MM.1S (cell line): ENCODE data around the gene TCEAL3.
"Not testable (repeated sequence)": the region's sequence is repeated elsewhere in the genome, so short reads cannot be mapped to it uniquely, and the experiment has no call there.

Source experiments
- DNase-seq: peaks from one replicate; pipeline ENCODE4 v3.0.0-alpha.2; 2015
- H2AFZ ChIP-seq: fragments of 300-600 bp; sonication (generic); 2 replicates; pipeline ENCODE4 v1.6.0; 2016; ENCODE audit warnings: antibody characterized with exemption, low read length
- H3F3A ChIP-seq: fragments of 300-600 bp; sonication (generic); 2 replicates; pipeline ENCODE4 v1.6.1; 2016; ENCODE audit warnings: mild to moderate bottlenecking, antibody characterized with exemption, low read length, moderate library complexity, mixed read lengths; ENCODE audit not compliant: insufficient read depth
- H3K27ac ChIP-seq: fragments of 300-600 bp; sonication (generic); 2 replicates; pipeline ENCODE4 v1.5.1; 2016; ENCODE audit warnings: mild to moderate bottlenecking, low read length
- H3K27me3 ChIP-seq: fragments of 300-600 bp; sonication (generic); replicated peaks from 2 replicates; pipeline ENCODE4 v1.6.0; 2016; ENCODE audit warnings: low read length; ENCODE audit not compliant: insufficient read depth
- H3K36me3 ChIP-seq: fragments of 300-600 bp; sonication (generic); replicated peaks from 2 replicates; pipeline ENCODE4 v1.6.1; 2016; ENCODE audit warnings: mild to moderate bottlenecking, low read length, mixed read lengths; ENCODE audit not compliant: insufficient read depth
- H3K4me1 ChIP-seq: fragments of 300-600 bp; sonication (generic); 2 replicates; pipeline ENCODE4 v1.6.1; 2016; ENCODE audit warnings: low read length, mixed read lengths
- H3K4me2 ChIP-seq: fragments of 300-600 bp; sonication (generic); 2 replicates; pipeline ENCODE4 v1.6.0; 2016; ENCODE audit warnings: low read depth, low read length
- H3K4me3 ChIP-seq: fragments of 300-600 bp; sonication (generic); 2 replicates; pipeline ENCODE4 v1.5.1; 2016; ENCODE audit warnings: low read length, mixed read lengths
- H3K79me2 ChIP-seq: fragments of 300-600 bp; sonication (generic); 2 replicates; pipeline ENCODE4 v1.6.1; 2016; ENCODE audit warnings: mixed run types, low read length, mixed read lengths
- H3K9ac ChIP-seq: fragments of 300-600 bp; sonication (generic); 2 replicates; pipeline ENCODE4 v1.6.1; 2016; ENCODE audit warnings: low read length, mixed read lengths
- H3K9me2 ChIP-seq: fragments of 300-600 bp; sonication (generic); replicated peaks from 2 replicates; pipeline ENCODE4 v1.6.1; 2016; ENCODE audit warnings: mild to moderate bottlenecking, low read length, mixed read lengths; ENCODE audit not compliant: insufficient read depth
- H3K9me3 ChIP-seq: fragments of 300-600 bp; sonication (generic); replicated peaks from 2 replicates; pipeline ENCODE4 v1.6.1; 2016; ENCODE audit warnings: mild to moderate bottlenecking, low read length, mixed read lengths; ENCODE audit not compliant: insufficient read depth
- H4K20me1 ChIP-seq: fragments of 300-600 bp; sonication (generic); 2 replicates; pipeline ENCODE4 v1.6.1; 2016; ENCODE audit warnings: mild to moderate bottlenecking, low read length, moderate library complexity, mixed read lengths; ENCODE audit not compliant: insufficient read depth
- CTCF ChIP-seq: fragments of 300-600 bp; sonication (generic); IDR thresholded peaks from 2 replicates; pipeline ENCODE4 v1.5.1; 2016; ENCODE audit warnings: antibody characterized with exemption, low read length, mixed read lengths
- EZH2 ChIP-seq: fragments of 300-600 bp; sonication (generic); optimal IDR thresholded peaks from 2 replicates; pipeline ENCODE3; 2017; ENCODE audit warnings: low read depth, mild to moderate bottlenecking, antibody characterized with exemption, low read length, mixed read lengths
- EZH2phosphoT487 ChIP-seq: fragments of 300-600 bp; sonication (generic); IDR thresholded peaks from 2 replicates; pipeline ENCODE4 v1.6.1; 2018; ENCODE audit warnings: antibody characterized with exemption, low read length

TCEAL3 gene

GRCh38 chrX:103644125-103644524, 36.4 kb downstream of the TCEAL3 start:
- Histone ChIP-seq H3K9me3 (no peaks in the 10 kb centered on the region), H3K27ac (no peak overlapping the region), H3K36me3 (no peaks in the 10 kb centered on the region), H3K79me2 (no peaks in the 10 kb centered on the region), H3K27me3 (no peaks in the 10 kb centered on the region), H3K4me3 (no peak overlapping the region), H3K9ac (no peak overlapping the region), H3F3A (no peaks in the 10 kb centered on the region), H2AFZ (no peak overlapping the region), H3K9me2 (no peaks in the 10 kb centered on the region), H4K20me1 (no peaks in the 10 kb centered on the region), H3K4me1 (no peaks in the 10 kb centered on the region), H3K4me2 (no peak overlapping the region)
- TF ChIP-seq EZH2: no peak
- TF ChIP-seq EZH2phosphoT487: no peak
- no peak for TF ChIP-seq CTCF
- DNase-seq: no peak

GRCh38 chrX:103647630-103648029, 39.9 kb downstream of the TCEAL3 start:
- Histone ChIP-seq H3K79me2 (no peaks in the 10 kb centered on the region), H3K4me2 (no peak overlapping the region), H3F3A (no peaks in the 10 kb centered on the region), H2AFZ (no peak overlapping the region), H3K4me3 (no peak overlapping the region), H4K20me1 (no peaks in the 10 kb centered on the region), H3K27ac (no peak overlapping the region), H3K9ac (no peak overlapping the region), H3K36me3 (no peaks in the 10 kb centered on the region), H3K4me1 (no peaks in the 10 kb centered on the region), H3K9me2 (no peaks in the 10 kb centered on the region), H3K27me3 (no peaks in the 10 kb centered on the region), H3K9me3 (no peaks in the 10 kb centered on the region)
- no peak for TF ChIP-seq EZH2
- TF ChIP-seq CTCF: no peak
- no peak for TF ChIP-seq EZH2phosphoT487
- DNase-seq: no peak

- H3F3A ChIP-seq: no peaks in the 10 kb centered on the region
- TF ChIP-seq EZH2: no peak
- TF ChIP-seq CTCF: no peak
- no peak for TF ChIP-seq EZH2phosphoT487
- H4K20me1 ChIP-seq: no peaks in the 10 kb centered on the region
- no peaks in the 10 kb centered on the region for H3K27me3 ChIP-seq
- H3K79me2 ChIP-seq: no peaks in the 10 kb centered on the region
- no peak for DNase-seq
- H3K9me2 ChIP-seq: no peaks in the 10 kb centered on the region
- H3K36me3 ChIP-seq: no peaks in the 10 kb centered on the region
- H3K4me3 ChIP-seq: no peak overlapping the region
- no peak overlapping the region for H3K9ac ChIP-seq
- no peak overlapping the region for H3K27ac ChIP-seq
- H2AFZ ChIP-seq: no peak overlapping the region
- H3K4me2 ChIP-seq: no peak overlapping the region
- no peaks in the 10 kb centered on the region for H3K9me3 ChIP-seq
- no peaks in the 10 kb centered on the region for H3K4me1 ChIP-seq
Observed at GRCh38 chrX:103651151-103651773, 43.5 kb downstream of the TCEAL3 start.

- DNase-seq, H3F3A ChIP-seq, H3K36me3 ChIP-seq, H3K9ac ChIP-seq, H3K4me1 ChIP-seq, H3K27ac ChIP-seq, H3K9me3 ChIP-seq, H3K4me3 ChIP-seq, H3K4me2 ChIP-seq, H3K79me2 ChIP-seq, H2AFZ ChIP-seq, H3K27me3 ChIP-seq, H4K20me1 ChIP-seq, H3K9me2 ChIP-seq: not testable (repeated sequence)
Observed at GRCh38 chrX:103655230-103656000, 47.7 kb downstream of the TCEAL3 start.
